HepG2 (cell line): ENCODE data around the gene CD320. TPM values are rescaled to one million over a fixed set of nuclear protein-coding genes. Genes with fewer than 3 reads are reported as not detected.

Experiments
- AHR ChIP-seq: IDR thresholded peaks from 2 replicates; pipeline ENCODE4 v1.6.1; 2018; ENCODE audit warnings: missing genetic modification reagents, missing compliant biosample characterization
- E2F2 ChIP-seq: sonication (generic); formaldehyde crosslinking; IDR thresholded peaks from 2 replicates; pipeline ENCODE4 v1.4.0; 2020; ENCODE audit warnings: missing genetic modification reagents, borderline replicate concordance
- FOXP1 ChIP-seq, 2 experiments: fragments of 450-650 bp in 1 of 2; IDR thresholded peaks; 2 replicates each; pipeline ENCODE4 v1.6.1; 2017 to 2018; ENCODE audit warnings: antibody characterized with exemption in 1 of 2
- KAT7 ChIP-seq: IDR thresholded peaks from 2 replicates; pipeline ENCODE4 v1.6.1; 2018; ENCODE audit warnings: borderline replicate concordance, missing compliant biosample characterization
- LRRFIP1 ChIP-seq: sonication (generic); formaldehyde crosslinking; conservative IDR thresholded peaks from 2 replicates; pipeline ENCODE4 v1.4.0; 2020; ENCODE audit warnings: missing genetic modification reagents
- MYC ChIP-seq: sonication (generic); formaldehyde crosslinking; IDR thresholded peaks from 2 replicates; pipeline ENCODE4 v1.9.0; 2021; ENCODE audit warnings: missing genetic modification reagents, borderline replicate concordance
- NCOR1 ChIP-seq: fragments of 200-600 bp; sonication (generic); IDR thresholded peaks from 2 replicates; pipeline ENCODE4 v1.7.0; 2017; ENCODE audit warnings: antibody characterized with exemption, low read length, borderline replicate concordance
- NR0B2 ChIP-seq: sonication (generic); formaldehyde crosslinking; IDR thresholded peaks from 2 replicates; pipeline ENCODE4 v1.4.0; 2020; ENCODE audit warnings: mild to moderate bottlenecking, missing genetic modification reagents
- POGK ChIP-seq: sonication (generic); formaldehyde crosslinking; conservative IDR thresholded peaks from 2 replicates; pipeline ENCODE4 v1.8.0; 2022; ENCODE audit warnings: mild to moderate bottlenecking, moderate library complexity, missing genetic modification reagents
- PRPF4 ChIP-seq: fragments of 200-400 bp; formaldehyde crosslinking; IDR thresholded peaks from 2 replicates; pipeline ENCODE4 v1.6.1; 2016; ENCODE audit warnings: low read length, low read depth; ENCODE audit not compliant: poor library complexity, severe bottlenecking
- ZFP36 ChIP-seq: fragments of 150-350 bp; IDR thresholded peaks from 2 replicates; pipeline ENCODE4 v1.6.1; 2018; ENCODE audit warnings: borderline replicate concordance, low read length, low read depth; ENCODE audit not compliant: partially characterized antibody
- ZKSCAN8 ChIP-seq: IDR thresholded peaks from 2 replicates; pipeline ENCODE4 v1.6.1; 2016; ENCODE audit warnings: borderline replicate concordance, missing genetic modification reagents, missing compliant biosample characterization
- ZNF362 ChIP-seq: sonication (generic); formaldehyde crosslinking; IDR thresholded peaks from 2 replicates; pipeline ENCODE4 v1.4.0; 2020; ENCODE audit warnings: missing genetic modification reagents, mild to moderate bottlenecking, borderline replicate concordance
- ZNF512B ChIP-seq: sonication (generic); formaldehyde crosslinking; IDR thresholded peaks from 2 replicates; pipeline ENCODE4 v1.5.1; 2020; ENCODE audit warnings: missing genetic modification reagents, mild to moderate bottlenecking, borderline replicate concordance
- ZNF775 ChIP-seq: sonication (generic); formaldehyde crosslinking; IDR thresholded peaks from 2 replicates; pipeline ENCODE4 v1.4.0; 2020; ENCODE audit warnings: missing genetic modification reagents, mild to moderate bottlenecking, moderate library complexity, borderline replicate concordance
- polyA plus RNA-seq, 8 experiments: library from polyadenylated mRNA; depleted of rRNA in 3 of 8; stranded (reverse) in 7 of 8; unstranded in 1 of 8; fragments of >200 nt; fragmentation: Illumina TruSeq in 4 of 8; extraction: Trizol in 4 of 8; gene quantifications; 2 replicates each; pipeline versions ENCODE4 v1.2.1 to v1.2.3, GENCODE V29; 2011 to 2016; ENCODE audit warnings: low read depth in 4 of 8, missing spikeins in 1 of 8, mixed read lengths in 1 of 8; ENCODE audit not compliant: insufficient read depth in 1 of 8
- total RNA-seq, 5 experiments: library from RNA; depleted of rRNA; stranded (reverse); fragments of >200 nt; fragmentation: Illumina TruSeq; extraction: Trizol; gene quantifications; 2 replicates each; pipeline ENCODE4 v1.2.3, GENCODE V29; 2016; ENCODE audit warnings: low read depth in 1 of 5

Gene CD320
- total and polyA plus RNA-seq, 2 of the 13 experiments (the other 11 are each of a cell fraction or from before 2014, with no cell fraction given), result 83.1 to 99.9 TPM

GRCh38 chr19:8307965-8308866 is at the start of gene CD320 (continued):
- TF ChIP-seq ZNF512B (CRISPR knock-in tag) (no peak), NCOR1 (peak; percentile 36; the same call in 1 of the 2 replicates), ZFP36 (no peak), NR0B2 (CRISPR knock-in tag) (peak; percentile 97), AHR (CRISPR knock-in tag) (peak; percentile 30; the same call in 1 of the 2 replicates), KAT7 (CRISPR knock-in tag) (peak; percentile 72; the same call in 1 of the 2 replicates), LRRFIP1 (CRISPR knock-in tag) (no peak), ZKSCAN8 (CRISPR knock-in tag) (no peak), FOXP1 (IDR thresholded peaks at IDR 0.05) (no peak), FOXP1 (CRISPR knock-in tag; IDR thresholded peaks at IDR 0.05) (no peak), POGK (CRISPR knock-in tag) (peak; percentile 98), ZNF362 (CRISPR knock-in tag) (peak; percentile 50; the same call in 1 of the 2 replicates), E2F2 (CRISPR knock-in tag) (peak; percentile 95), PRPF4 (no peak), MYC (peak; percentile 98), ZNF775 (CRISPR knock-in tag) (peak; percentile 86; the same call in 1 of the 2 replicates)
